Brain microvascular endothelial cell (primary cell): ENCODE measurements around the gene HOXC4.

ENCODE experiments used
- DNase-seq: peaks from one replicate; pipeline ENCODE4 v3.0.0-alpha.2; 2020
- H3K27ac ChIP-seq: fragments of 250-450 bp; sonication (Bioruptor Pico); 2 replicates; pipeline ENCODE4 v1.5.1; 2020; ENCODE audit warnings: mild to moderate bottlenecking, moderate library complexity
- H3K27me3 ChIP-seq: fragments of 250-450 bp; sonication (Bioruptor Pico); replicated peaks from 2 replicates; pipeline ENCODE4 v1.5.1; 2020; ENCODE audit warnings: mild to moderate bottlenecking
- H3K36me3 ChIP-seq: fragments of 250-450 bp; sonication (Bioruptor Pico); replicated peaks from 2 replicates; pipeline ENCODE4 v1.5.1; 2020; ENCODE audit warnings: mild to moderate bottlenecking
- H3K4me3 ChIP-seq: 2 replicates; pipeline ENCODE4 v1.5.1; 2011; ENCODE audit warnings: low read depth, mild to moderate bottlenecking, control low read depth, low read length, moderate library complexity
- CTCF ChIP-seq: IDR thresholded peaks from 2 replicates; pipeline ENCODE4 v1.5.1; 2011; ENCODE audit warnings: low read depth, mild to moderate bottlenecking, moderate library complexity, low read length, control low read depth, inconsistent platforms; ENCODE audit errors: missing control alignments
- in situ Hi-C: cut with HindIII; loops from 2 replicates; pipeline ENCODE4 v1.10.0; 2017; ENCODE audit warnings: low sequenced_read_pairs, low pct_ligation_motif_present

HOXC4 gene

DNA sequence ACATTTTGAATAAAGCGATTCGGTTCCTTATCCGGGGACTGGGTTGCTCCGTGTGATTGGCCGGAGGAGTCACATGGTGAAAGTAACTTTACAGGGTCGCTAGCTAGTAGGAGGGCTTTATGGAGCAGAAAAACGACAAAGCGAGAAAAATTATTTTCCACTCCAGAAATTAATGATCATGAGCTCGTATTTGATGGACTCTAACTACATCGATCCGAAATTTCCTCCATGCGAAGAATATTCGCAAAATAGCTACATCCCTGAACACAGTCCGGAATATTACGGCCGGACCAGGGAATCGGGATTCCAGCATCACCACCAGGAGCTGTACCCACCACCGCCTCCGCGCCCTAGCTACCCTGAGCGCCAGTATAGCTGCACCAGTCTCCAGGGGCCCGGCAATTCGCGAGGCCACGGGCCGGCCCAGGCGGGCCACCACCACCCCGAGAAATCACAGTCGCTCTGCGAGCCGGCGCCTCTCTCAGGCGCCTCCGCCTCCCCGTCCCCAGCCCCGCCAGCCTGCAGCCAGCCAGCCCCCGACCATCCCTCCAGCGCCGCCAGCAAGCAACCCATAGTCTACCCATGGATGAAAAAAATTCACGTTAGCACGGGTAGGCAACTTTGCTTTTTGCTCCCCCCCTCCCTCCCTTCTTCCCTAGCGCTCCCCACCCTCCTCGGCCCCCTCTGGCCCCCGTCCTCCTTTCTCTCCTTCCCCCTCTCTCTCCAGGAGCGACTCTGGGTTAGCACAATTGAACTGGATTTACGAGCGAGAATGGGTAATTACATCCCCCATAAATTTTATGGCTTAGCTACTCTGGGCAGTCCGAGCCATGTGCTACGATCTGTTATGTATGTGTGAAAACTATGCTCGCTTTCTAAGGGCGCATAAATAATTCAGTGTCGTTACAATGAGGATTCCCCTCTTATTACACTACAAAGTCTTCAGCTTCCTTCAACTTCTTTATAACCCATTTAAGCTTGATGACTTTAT, at the start of gene HOXC4:
HOXC4 (plus strand) TSS at position 85 of the 991 bp plus-strand sequence; CDS start at position 173, 88 bp downstream.
- TF ChIP-seq CTCF = no peak
- H3K27ac ChIP-seq = no peak within 1 kb of the TSS
- no peaks in the 10 kb centered on the region for H3K36me3 ChIP-seq
- H3K4me3 ChIP-seq = peak within 1 kb of the TSS; percentile 31
- no peak for DNase-seq
- H3K27me3 ChIP-seq = peaks cover 83% of the 10 kb centered on the region
- in situ Hi-C loops = no loop called here

- Histone ChIP-seq H3K36me3 (no peaks in the 10 kb centered on the region), H3K27ac (no peak overlapping the region), H3K27me3 (peaks cover 91% of the 10 kb centered on the region), H3K4me3 (no peak overlapping the region)
- no peak for DNase-seq
- peak; percentile 7 for TF ChIP-seq CTCF
- in situ Hi-C loops = loop anchor here (25.0 kb wide), 1 partner anchor 208 kb away; no protein-coding TSS in a partner anchor
These were observed 49.4 kb upstream of the HOXC4 start for GRCh38 chr12:54004063-54004840.

GRCh38 chr12:54004841-54005530, 48.6 kb upstream of the HOXC4 start:
- Histone ChIP-seq H3K27ac (no peak overlapping the region), H3K36me3 (no peaks in the 10 kb centered on the region), H3K27me3 (peaks cover 92% of the 10 kb centered on the region), H3K4me3 (no peak overlapping the region)
- in situ Hi-C loops = loop anchor here (25.0 kb wide), 1 partner anchor 207 kb away; no protein-coding TSS in a partner anchor
- no peak for DNase-seq
- TF ChIP-seq CTCF = no peak

DNA sequence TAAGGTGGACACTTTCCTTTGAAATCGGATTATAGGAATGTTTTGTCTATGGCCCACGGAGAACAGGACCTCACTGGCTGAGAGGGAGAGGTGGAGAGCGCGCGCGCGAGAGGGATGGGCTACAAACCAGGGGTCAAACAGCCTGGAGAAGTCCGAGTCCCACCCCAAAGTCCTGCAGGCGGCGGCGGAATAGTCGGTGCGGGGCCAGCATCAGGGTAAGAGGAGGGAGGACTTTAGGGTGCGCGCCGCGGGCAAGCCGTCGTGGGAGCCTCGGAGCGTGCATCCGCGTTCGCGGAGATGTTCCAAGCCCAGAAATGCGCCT, 48.1 kb upstream of the HOXC4 start:
- in situ Hi-C loops = loop anchor here (25.0 kb wide), 1 partner anchor 207 kb away; no protein-coding TSS in a partner anchor
- DNase-seq = no peak
- Histone ChIP-seq H3K4me3 (no peak overlapping the region), H3K27me3 (peaks cover 92% of the 10 kb centered on the region), H3K36me3 (no peaks in the 10 kb centered on the region), H3K27ac (no peak overlapping the region)
- TF ChIP-seq CTCF = no peak

GRCh38 chr12:54005853-54006558, 47.6 kb upstream of the HOXC4 start:
- peak; percentile 84 for TF ChIP-seq CTCF
- peak; percentile 65 for DNase-seq
- Histone ChIP-seq H3K27me3 (peaks cover 92% of the 10 kb centered on the region), H3K27ac (no peak overlapping the region), H3K4me3 (no peak overlapping the region), H3K36me3 (no peaks in the 10 kb centered on the region)
- in situ Hi-C loops = loop anchor here (25.0 kb wide), 1 partner anchor 206 kb away; no protein-coding TSS in a partner anchor
